ENCODE results near the gene IL1RAPL2.

DNA sequence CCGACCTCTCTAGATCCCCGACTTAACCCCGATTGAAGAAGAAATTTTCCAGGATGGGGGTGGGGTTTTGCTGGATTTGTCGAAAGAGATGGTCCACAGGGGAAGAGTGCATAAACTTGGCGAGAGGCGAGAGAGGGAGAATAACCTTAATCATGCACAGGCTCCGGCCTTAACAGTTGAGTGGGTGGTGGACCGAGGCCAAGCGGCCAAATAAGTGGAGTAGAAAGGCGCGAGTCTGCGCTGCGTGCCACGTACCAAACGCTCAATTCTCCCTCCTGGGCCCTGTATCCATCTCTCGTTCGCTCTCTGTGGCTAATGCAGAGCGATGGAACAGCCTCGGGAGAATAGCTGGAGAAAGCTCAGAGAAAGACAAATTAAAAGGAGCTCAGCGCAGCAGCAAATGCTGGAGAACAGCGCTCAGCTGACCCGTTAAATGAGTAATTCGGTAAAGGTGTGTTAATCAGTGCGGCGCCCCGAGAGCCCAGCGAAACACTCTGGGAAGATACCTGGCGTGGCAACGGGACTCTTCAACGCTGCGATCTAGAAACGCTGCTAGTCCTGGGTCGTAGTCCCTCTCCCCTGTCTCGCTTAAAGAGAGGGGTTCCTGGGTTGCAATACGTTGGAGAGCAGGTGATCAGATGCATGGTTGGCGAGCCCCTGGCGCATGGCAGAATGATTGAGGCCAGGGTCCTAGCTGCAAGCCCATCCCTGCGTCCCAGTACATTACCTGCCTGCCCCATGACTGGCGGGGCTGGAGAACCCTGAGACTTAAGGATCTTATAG is 887 bp upstream of the IL1RAPL2 start:
- TF ChIP-seq NFYB (IDR thresholded peaks at IDR 0.05; ENCODE audit: insufficient read depth, low read depth, low read length) (no peak), CTCF (IDR thresholded peaks at IDR 0.05 in 2 of 3, conservative IDR thresholded peaks at IDR 0.05 in 1 of 3; ENCODE audit: control insufficient read depth in 2 of 3, extremely low read depth in 1 of 3, insufficient read depth in 1 of 3, low read depth in 3 of 3, low read length in 3 of 3) (no peak), CHD1 (IDR thresholded peaks at IDR 0.05; ENCODE audit: low read depth, low read length) (no peak), TCF7 (IDR thresholded peaks at IDR 0.05; ENCODE audit: borderline replicate concordance) (no peak), SPI1 (IDR thresholded peaks at IDR 0.05; ENCODE audit: borderline replicate concordance, insufficient read depth, low read depth, low read length) (no peak), ZSCAN29 (IDR thresholded peaks at IDR 0.05) (no peak), IRF5 (IDR thresholded peaks at IDR 0.05; ENCODE audit: borderline replicate concordance) (no peak), TCF12 (IDR thresholded peaks at IDR 0.05; ENCODE audit: low read depth, low read length) (no peak), POLR2A (IDR thresholded peaks at IDR 0.05; ENCODE audit: low read depth, low read length) (no peak), CREM (IDR thresholded peaks at IDR 0.05; ENCODE audit: low read depth) (no peak)
- TF ChIP-seq, protein P1, sequence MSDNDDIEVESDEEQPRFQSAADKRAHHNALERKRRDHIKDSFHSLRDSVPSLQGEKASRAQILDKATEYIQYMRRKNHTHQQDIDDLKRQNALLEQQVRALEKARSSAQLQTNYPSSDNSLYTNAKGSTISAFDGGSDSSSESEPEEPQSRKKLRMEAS (IDR thresholded peaks at IDR 0.05; ENCODE audit: low read depth, low read length): no peak
